ENCODE results near the gene CAMTA1. TPM values are rescaled to one million over a fixed set of nuclear protein-coding genes. Genes with fewer than 3 reads are reported as not detected.

The CAMTA1 gene
- total RNA-seq, 1 experiment from 2014 or later: 60.0 TPM

DNA sequence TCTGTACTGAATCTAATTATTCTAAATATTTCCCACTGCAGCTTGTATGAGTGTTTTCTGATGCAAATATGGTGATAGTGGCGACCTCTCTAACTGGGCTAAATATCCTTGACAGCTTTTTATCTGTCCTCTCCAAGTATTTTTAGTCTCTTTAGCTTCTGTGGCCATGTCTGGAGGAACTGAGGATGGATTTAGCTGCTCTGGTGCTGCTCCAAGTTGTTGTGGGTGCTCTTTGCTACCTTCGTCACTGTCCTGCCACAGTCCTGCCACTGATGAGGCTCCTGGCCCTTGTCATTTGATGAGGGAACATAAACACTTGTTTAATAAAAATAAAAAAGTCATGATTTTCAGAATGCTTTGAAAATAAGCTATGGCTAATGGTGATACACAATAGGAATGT lies 15.9 kb downstream of the CAMTA1 start:
- Mint-ChIP-seq H3K4me1 (ENCODE audit: low read depth, unreplicated experiment) (peaks cover 8% of the 10 kb centered on the region), H3K27ac (ENCODE audit: unreplicated experiment) (no peak overlapping the region), H3K9me3 (ENCODE audit: unreplicated experiment) (no peaks in the 10 kb centered on the region), H3K4me3 (ENCODE audit: unreplicated experiment) (no peak overlapping the region), H3K36me3 (ENCODE audit: insufficient read depth, unreplicated experiment) (no peaks in the 10 kb centered on the region), H3K27me3 (ENCODE audit: insufficient read depth, unreplicated experiment) (no peaks in the 10 kb centered on the region)
- Histone ChIP-seq H3K4me3 (ENCODE audit: low read depth, low read length) (no peak overlapping the region), H3K9me3 (no peaks in the 10 kb centered on the region), H3K36me3 (ENCODE audit: control insufficient read depth, insufficient read depth, low read length) (no peaks in the 10 kb centered on the region), H3K4me1 (no peaks in the 10 kb centered on the region), H3K27me3 (replicated peaks; ENCODE audit: control insufficient read depth, insufficient read depth, low read length) (no peaks in the 10 kb centered on the region)
- no TSS peak for BruUV-seq (replicated peaks)
- no peak for DNase-seq
- POLR2A ChIA-PET: interaction anchor here (1.4 kb wide), 1 partner anchor 16 kb away, joined by 6 read pairs; the partner anchor contains the start of gene CAMTA1
- intact Hi-C loops (cut with micrococcal nuclease; ENCODE audit: unreplicated experiment): no loop called here
- TF ChIP-seq, protein P1, sequence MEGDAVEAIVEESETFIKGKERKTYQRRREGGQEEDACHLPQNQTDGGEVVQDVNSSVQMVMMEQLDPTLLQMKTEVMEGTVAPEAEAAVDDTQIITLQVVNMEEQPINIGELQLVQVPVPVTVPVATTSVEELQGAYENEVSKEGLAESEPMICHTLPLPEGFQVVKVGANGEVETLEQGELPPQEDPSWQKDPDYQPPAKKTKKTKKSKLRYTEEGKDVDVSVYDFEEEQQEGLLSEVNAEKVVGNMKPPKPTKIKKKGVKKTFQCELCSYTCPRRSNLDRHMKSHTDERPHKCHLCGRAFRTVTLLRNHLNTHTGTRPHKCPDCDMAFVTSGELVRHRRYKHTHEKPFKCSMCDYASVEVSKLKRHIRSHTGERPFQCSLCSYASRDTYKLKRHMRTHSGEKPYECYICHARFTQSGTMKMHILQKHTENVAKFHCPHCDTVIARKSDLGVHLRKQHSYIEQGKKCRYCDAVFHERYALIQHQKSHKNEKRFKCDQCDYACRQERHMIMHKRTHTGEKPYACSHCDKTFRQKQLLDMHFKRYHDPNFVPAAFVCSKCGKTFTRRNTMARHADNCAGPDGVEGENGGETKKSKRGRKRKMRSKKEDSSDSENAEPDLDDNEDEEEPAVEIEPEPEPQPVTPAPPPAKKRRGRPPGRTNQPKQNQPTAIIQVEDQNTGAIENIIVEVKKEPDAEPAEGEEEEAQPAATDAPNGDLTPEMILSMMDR (IDR thresholded peaks at IDR 0.05; ENCODE audit: insufficient read depth in 1 of 2, low read depth in 1 of 2, low read length in 1 of 2, severe bottlenecking in 1 of 2, unreplicated experiment in 1 of 2): no peak
- CTCF ChIA-PET: no interaction called here

DNA sequence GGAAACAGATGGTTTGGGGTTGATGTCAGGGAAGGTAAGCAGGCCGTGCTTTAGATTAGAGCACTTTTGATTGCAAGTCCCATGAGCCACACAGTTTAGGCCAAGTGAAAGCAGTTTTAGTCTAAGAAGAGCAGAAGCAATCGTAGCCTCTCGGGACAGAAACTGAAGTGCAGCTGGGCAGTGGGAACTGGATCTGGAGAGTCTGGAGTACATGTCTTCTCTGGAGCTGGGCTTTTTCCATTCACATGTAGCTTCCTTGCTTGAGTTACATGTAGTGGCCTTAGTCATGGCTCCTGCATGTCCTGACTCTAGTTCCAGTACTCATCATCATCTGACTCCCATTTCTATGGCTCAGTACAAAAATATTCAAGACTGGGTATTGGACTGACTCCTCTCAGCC lies 16.7 kb downstream of the CAMTA1 start:
- Histone ChIP-seq H3K9me3 (no peaks in the 10 kb centered on the region), H3K4me1 (0 out of 2 replicates have a peak, but pooled peaks cover under 1% of the 10 kb centered on the region), H3K27me3 (replicated peaks; ENCODE audit: control insufficient read depth, insufficient read depth, low read length) (no peaks in the 10 kb centered on the region), H3K36me3 (ENCODE audit: control insufficient read depth, insufficient read depth, low read length) (no peaks in the 10 kb centered on the region), H3K4me3 (ENCODE audit: low read depth, low read length) (no peak overlapping the region)
- POLR2A ChIA-PET: interaction anchor here (1.4 kb wide), 1 partner anchor 17 kb away, joined by 6 read pairs; the partner anchor contains the start of gene CAMTA1
- TF ChIP-seq, protein P1 (IDR thresholded peaks at IDR 0.05; ENCODE audit: insufficient read depth in 1 of 2, low read depth in 1 of 2, low read length in 1 of 2, severe bottlenecking in 1 of 2, unreplicated experiment in 1 of 2): no peak
- no peak overlapping the region for H3K4me3 Mint-ChIP-seq (ENCODE audit: unreplicated experiment)
- no peaks in the 10 kb centered on the region for H3K9me3 Mint-ChIP-seq (ENCODE audit: unreplicated experiment)
- no peaks in the 10 kb centered on the region for H3K36me3 Mint-ChIP-seq (ENCODE audit: insufficient read depth, unreplicated experiment)
- DNase-seq: no peak
- CTCF ChIA-PET: no interaction called here
- H3K4me1 Mint-ChIP-seq (ENCODE audit: low read depth, unreplicated experiment): peaks cover 8% of the 10 kb centered on the region
- intact Hi-C loops (cut with micrococcal nuclease; ENCODE audit: unreplicated experiment): no loop called here
- BruUV-seq (replicated peaks): no TSS peak
- H3K27ac Mint-ChIP-seq (ENCODE audit: unreplicated experiment): no peak overlapping the region
- H3K27me3 Mint-ChIP-seq (ENCODE audit: insufficient read depth, unreplicated experiment): no peaks in the 10 kb centered on the region

DNA sequence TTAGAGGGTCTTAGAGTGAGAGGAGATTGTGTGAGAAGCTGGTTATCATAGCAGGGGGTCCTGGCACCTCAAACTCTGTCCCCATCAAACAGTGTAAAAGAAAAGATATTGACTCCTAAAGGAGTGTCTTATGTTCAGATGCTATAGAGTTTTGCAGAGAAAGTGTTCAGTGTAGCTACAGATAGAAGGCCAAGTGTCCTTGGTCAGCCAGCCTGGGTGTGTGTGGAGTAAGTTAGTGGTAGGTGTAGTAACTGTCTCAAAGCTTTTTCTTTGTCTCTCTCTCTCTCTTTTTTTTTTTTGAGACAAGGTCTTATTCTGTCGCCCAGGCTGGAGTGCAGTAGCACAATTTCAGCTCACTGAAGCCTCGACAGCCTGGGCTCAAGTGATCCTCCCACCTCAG lies 17.2 kb downstream of the CAMTA1 start:
- H3K4me1 ChIP-seq: peaks cover 6% of the 10 kb centered on the region; the same call in 1 of the 2 replicates
- no peak overlapping the region for H3K4me3 Mint-ChIP-seq (ENCODE audit: unreplicated experiment)
- H3K4me1 Mint-ChIP-seq (ENCODE audit: low read depth, unreplicated experiment): peaks cover 8% of the 10 kb centered on the region
- intact Hi-C loops (cut with micrococcal nuclease; ENCODE audit: unreplicated experiment): no loop called here
- ChIA-PET CTCF (no interaction called here), POLR2A (no interaction called here)
- BruUV-seq (replicated peaks): no TSS peak
- H3K9me3 Mint-ChIP-seq (ENCODE audit: unreplicated experiment): no peaks in the 10 kb centered on the region
- H3K36me3 ChIP-seq (ENCODE audit: control insufficient read depth, insufficient read depth, low read length): no peaks in the 10 kb centered on the region
- H3K27ac Mint-ChIP-seq (ENCODE audit: unreplicated experiment): no peak overlapping the region
- no peaks in the 10 kb centered on the region for H3K9me3 ChIP-seq
- no peaks in the 10 kb centered on the region for H3K27me3 Mint-ChIP-seq (ENCODE audit: insufficient read depth, unreplicated experiment)
- no peak overlapping the region for H3K4me3 ChIP-seq (ENCODE audit: low read depth, low read length)
- no peaks in the 10 kb centered on the region for H3K36me3 Mint-ChIP-seq (ENCODE audit: insufficient read depth, unreplicated experiment)
- TF ChIP-seq, protein P1 (IDR thresholded peaks at IDR 0.05; ENCODE audit: insufficient read depth in 1 of 2, low read depth in 1 of 2, low read length in 1 of 2, severe bottlenecking in 1 of 2, unreplicated experiment in 1 of 2): no peak
- H3K27me3 ChIP-seq (replicated peaks; ENCODE audit: control insufficient read depth, insufficient read depth, low read length): no peaks in the 10 kb centered on the region
- no peak for DNase-seq
